ENCODE data around the gene NPHS1.

Gene NPHS1

DNA sequence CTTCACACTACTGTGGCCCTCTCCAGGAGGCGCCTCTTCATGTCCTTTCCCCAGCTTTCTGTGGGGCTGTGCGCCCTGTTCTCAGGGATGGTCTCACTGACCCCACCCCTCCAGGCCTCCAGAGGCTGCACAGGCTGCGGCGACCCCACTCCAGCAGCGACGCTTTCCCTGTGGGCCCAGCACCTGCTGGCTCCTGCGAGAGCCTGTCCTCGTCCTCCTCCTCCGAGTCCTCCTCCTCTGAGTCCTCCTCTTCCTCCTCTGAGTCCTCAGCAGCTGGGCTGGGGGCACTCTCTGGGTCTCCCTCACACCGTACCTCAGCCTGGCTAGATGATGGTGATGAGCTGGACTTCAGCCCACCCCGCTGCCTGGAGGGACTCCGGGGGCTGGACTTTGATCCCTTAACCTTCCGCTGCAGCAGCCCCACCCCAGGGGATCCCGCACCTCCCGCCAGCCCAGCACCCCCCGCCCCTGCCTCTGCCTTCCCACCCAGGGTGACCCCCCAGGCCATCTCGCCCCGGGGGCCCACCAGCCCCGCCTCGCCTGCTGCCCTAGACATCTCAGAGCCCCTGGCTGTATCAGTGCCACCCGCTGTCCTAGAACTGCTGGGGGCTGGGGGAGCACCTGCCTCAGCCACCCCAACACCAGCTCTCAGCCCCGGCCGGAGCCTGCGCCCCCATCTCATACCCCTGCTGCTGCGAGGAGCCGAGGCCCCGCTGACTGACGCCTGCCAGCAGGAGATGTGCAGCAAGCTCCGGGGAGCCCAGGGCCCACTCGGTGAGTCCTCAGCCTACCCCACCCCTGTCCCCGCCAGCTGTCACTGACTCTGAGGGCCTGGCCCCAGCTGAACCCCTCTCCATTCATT, 65.8 kb downstream of the NPHS1 start:
- DNase-seq = no peak

DNA sequence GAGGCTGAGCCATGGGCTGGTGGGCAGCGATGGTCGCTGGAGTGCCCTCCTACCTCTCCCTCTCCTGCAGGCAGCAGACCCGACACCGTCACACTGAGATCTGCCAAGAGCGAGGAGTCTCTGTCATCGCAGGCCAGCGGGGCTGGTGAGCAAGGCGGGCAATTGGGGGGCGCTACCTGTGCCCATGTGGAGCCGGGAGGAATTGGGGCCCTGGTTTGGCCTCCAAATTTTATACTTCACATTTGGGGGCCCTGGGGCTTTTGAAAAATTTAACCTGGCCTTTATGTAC, 67.0 kb downstream of the NPHS1 start:
- no peak for DNase-seq

DNA sequence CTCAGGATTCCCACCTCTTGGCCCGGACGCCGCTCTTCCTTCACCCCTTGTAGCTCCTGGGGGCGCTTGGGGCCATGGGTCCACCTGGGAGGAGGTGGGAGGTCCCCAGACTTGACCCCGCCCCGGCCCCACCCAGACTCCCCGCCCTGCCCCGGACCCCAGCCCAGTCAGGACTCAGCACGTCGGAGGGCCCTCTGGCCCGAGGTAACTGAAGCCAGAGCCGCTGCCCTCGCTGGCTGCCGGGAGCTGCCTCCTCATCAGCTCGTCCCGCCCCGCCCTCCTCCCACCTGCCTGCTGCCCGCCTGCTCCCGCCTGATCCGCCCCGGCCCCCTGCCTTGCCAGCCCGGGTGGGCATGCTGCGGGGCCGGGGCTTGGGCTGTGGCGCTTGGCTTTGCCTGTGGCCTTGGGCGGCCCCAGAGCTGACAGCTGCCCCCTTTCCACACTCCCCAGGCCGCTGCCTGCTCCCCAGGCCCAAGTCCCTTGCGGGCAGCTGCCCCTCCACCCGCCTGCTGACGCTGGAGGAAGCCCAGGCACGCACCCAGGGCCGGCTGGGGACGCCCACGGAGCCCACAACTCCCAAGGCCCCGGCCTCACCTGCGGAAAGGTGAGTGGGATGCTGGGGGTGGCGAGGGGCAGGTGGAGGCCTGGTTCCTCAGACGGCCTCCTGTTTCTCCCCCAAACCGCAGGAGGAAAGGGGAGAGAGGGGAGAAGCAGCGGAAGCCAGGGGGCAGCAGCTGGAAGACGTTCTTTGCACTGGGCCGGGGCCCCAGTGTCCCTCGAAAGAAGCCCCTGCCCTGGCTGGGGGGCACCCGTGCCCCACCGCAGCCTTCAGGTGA, 67.6 kb downstream of the NPHS1 start:
- no peak for DNase-seq

DNA sequence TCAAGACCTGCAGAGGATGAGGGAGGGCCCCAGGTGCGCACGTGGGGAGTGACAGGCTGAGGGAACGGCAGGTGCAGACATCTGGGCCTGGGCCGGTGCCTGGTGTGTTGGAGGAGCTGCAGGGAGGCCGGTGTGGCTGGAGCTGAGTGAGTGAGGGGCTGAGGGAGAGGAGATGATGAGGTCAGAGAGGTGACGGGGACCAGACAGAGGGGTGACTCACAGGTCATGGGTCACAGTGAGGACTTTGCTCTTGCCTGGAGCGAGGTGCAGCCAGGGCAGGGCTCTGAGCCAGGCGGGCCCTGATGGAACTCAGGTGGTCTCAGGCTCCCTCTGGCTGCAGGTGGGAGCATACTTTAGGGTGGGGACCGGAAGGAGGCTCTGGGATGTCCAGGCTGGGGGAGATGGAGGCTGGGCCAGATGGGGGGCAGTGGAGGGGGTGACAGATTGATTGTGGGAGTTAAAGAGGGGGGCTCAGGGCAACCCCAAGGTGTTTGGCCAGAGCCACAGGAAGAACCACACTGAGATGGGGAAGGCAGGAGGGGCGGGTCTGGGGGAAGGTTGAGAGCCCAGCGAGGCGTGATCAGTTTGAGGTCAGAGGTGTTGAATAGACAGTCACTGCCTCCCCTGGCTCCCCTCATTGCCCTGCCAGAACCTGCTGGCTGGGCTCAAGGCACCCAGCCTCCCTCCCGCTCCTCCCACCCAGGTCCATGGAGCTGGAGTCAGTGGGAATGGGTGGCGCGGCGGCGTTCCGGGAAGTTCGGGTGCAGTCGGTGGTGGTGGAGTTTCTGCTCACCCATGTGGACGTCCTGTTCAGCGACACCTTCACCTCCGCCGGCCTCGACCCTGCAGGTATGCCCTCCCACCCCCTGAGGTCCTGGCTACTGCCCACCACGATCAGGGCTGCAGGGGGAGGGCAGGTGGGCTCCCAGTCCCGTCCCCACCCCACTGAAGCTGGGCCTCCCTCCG, 68.6 kb downstream of the NPHS1 start:
- no peak for DNase-seq

DNA sequence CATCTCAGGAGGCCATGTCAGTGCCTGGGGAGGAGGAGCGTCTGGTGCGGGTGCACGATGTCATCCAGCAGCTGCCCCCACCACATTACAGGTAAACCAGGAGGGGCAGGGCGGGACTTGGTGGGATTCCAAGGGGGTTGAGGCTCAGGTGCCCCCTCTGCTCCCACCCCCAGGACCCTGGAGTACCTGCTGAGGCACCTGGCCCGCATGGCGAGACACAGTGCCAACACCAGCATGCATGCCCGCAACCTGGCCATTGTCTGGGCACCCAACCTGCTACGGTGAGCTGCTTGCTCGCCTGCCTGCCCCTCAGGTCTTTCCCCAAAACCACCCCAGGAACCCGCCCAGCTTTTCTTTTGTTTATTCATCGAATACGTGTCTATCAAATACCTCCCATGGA, 69.7 kb downstream of the NPHS1 start:
- no peak for DNase-seq

DNA sequence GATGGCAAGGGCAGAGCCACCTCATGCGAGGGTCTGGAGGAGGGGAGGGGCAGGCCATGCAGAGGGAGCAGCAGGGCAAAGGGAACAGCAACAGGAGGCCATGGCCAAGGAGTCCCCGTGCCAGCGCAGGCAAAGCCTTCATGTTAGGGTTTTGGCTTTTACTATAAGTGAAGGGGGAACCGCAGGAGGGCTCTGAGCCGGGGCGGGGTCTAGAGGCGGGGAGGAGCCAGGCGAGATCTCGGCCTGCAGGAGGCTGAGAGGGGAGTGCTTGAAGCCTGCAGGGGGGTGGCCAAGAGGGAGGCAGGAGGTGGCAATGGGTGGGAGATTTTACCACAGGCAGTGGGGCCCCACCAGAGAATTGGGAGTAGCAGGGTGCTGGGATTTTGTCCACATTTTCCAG, 70.7 kb downstream of the NPHS1 start:
- no peak for DNase-seq

DNA sequence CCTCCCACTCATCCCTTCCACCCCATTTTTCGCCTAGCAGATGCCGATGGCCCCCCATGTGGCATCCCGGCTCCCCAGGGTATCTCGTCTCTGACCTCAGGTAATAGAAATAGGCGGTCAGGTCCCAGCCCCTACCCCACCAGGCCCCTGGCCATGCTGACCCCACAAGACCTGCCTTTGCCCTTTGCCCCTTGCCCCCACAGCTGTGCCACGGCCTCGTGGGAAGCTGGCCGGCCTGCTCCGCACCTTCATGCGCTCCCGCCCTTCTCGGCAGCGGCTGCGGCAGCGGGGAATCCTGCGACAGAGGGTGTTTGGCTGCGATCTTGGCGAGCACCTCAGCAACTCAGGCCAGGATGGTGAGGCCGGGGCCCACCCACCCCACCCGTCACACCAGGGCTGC, 71.6 kb downstream of the NPHS1 start:
- no peak for DNase-seq

DNA sequence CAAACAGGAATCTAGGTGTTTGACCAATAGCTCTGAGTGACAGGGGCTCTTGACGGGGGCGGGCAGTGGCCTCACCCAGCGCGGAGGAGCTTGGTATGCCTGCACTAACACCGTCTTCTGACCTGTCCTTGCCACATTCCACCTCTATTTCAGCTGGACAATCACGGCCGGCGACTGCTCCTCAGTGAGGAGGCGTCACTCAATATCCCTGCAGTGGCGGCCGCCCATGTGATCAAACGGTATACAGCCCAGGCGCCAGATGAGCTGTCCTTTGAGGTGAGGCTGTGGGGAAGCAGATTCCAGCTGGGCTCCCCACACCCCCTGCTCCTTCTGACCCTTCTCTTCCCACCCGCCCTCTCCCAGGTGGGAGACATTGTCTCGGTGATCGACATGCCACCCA, 72.2 kb downstream of the NPHS1 start:
- DNase-seq = no peak

DNA sequence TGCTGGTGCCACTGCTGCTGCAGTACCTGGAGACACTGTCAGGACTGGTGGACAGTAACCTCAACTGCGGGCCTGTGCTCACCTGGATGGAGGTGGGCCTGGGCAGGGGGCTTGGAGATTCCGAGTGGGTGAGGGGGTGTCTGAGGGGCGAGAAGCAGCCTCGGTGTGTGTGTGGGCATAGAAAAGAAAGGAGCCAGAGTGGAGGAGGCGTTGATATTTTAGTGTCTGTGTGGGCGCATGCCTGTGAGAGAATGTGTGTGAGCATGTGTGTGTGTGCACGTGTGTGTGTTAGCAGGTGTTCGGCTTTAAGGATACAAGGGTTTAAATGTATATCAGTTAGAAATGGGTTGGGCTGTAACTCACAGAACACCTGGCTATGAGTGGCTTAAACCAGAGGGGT, 73.3 kb downstream of the NPHS1 start:
- no peak for DNase-seq

DNA sequence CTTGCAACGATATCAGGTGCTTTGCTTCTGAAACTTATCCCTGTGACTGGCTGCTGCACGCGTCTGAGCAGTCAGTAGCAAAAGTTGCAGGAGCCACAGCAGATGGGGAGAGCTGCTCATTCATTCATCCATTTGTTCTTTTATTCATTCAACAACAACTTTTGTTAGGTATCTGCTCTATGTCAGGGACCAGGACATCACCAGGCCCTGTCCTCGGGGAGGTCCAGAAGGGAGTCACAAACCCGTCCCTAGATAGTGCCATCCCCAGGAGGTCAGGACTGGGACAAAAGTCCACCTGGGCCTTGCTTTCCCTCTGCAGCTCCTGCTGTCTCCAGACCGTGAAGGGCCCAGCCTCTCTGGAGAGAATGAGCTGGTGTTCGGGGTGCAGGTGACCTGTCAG, 74.3 kb downstream of the NPHS1 start:
- no peak for DNase-seq

DNA sequence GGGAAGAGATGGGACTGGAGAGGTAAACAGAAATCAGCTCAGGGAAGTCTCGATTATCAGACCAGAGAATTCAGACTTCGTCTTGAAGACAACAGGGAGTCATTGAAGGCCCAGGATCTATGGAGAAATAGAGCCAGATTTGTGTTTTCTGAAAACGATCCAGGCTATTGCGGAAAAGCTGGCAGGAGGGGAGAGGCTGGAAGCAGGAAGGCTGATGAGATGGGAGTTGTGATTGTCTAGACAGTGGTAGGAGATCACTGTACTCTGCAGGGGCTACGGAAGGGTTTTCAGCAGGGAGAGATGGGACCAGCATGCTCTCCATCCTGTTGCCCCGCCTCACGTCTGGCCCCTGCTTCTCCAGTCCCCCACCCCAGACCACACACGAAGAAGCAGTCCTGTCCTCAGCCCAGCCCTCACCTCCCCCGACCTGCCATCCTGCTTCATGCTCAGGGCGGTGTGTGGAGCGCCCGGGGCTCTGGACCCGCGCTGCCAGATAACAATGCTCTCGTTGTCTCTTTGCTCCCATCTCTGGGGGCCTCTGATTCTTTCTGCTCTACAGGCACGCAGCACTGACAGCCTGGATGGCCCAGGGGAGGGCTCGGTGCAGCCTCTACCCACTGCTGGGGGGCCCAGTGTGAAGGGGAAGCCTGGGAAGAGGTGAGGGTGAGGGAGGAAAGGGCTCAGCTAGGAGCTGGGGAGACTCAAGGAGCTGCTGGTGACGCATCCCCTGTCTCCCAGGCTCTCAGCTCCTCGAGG, 75.0 kb downstream of the NPHS1 start:
- no peak for DNase-seq

DNA sequence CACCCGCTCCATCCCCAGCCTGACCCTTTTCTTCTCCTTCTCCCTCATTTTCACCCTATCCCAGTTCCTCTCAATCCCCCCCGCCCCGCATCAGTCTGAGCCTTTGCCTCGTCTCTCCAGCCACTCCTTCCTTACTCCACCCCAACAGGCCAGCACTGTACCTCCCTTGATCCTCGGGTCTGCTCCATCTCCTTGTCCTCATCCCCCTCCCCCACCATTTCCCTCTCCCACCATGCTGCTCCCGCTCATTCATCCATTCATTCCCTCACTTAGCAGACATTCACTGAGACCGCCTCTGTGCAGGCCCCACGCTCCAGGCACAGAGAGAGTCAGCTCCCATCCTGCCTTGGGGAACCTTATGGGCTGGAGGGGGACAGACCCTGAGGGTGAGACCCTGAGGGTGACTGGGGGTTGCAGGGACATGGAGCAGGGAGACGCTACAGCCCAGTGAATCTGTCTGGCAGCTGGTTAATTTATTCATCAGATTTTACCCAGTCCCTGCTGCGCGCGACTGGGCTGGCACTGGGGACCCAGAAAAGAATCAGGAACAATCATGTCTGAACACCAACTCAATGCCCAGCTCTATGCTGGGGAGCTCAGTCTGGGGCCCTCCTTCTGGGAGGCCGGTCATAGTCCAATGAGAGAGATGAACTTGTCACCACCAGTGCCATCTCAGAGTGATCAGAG, 76.1 kb downstream of the NPHS1 start:
- no peak for DNase-seq

Measured in RPMI8226 (cell line).